Neural progenitor cell (in vitro differentiated cells): ENCODE measurements around the gene VWA8. TPM values are rescaled to one million over a fixed set of nuclear protein-coding genes. Genes with fewer than 3 reads are reported as not detected.
"Not testable (repeated sequence)": the region's sequence is repeated elsewhere in the genome, so short reads cannot be mapped to it uniquely, and the experiment has no call there.

Experiments used
- DNase-seq: peaks from one replicate; pipeline ENCODE4 v3.0.0-alpha.2; 2016; ENCODE audit warnings: low spot score
- H2AFZ ChIP-seq: fragments of 200-600 bp; sonication (generic); replicated peaks from 2 replicates; pipeline ENCODE4 v1.6.1; 2016; ENCODE audit warnings: antibody characterized with exemption
- H3F3A ChIP-seq: fragments of 200-600 bp; sonication (generic); 2 replicates; pipeline ENCODE4 v1.6.1; 2016; ENCODE audit warnings: antibody characterized with exemption, low read depth
- H3K27ac ChIP-seq: fragments of 200-600 bp; sonication (generic); 2 replicates; pipeline ENCODE4 v1.5.1; 2016; ENCODE audit warnings: mild to moderate bottlenecking
- H3K27me3 ChIP-seq: fragments of 200-600 bp; sonication (generic); 2 replicates; pipeline ENCODE4 v1.6.1; 2016; ENCODE audit warnings: mild to moderate bottlenecking, moderate library complexity
- H3K36me3 ChIP-seq: fragments of 200-600 bp; sonication (generic); 2 replicates; pipeline ENCODE4 v1.5.1; 2016
- H3K4me1 ChIP-seq: fragments of 200-600 bp; sonication (generic); 2 replicates; pipeline ENCODE4 v1.6.1; 2016; ENCODE audit warnings: mixed run types
- H3K4me2 ChIP-seq: fragments of 200-600 bp; sonication (generic); 2 replicates; pipeline ENCODE4 v1.6.1; 2016
- H3K4me3 ChIP-seq: fragments of 200-600 bp; sonication (generic); 2 replicates; pipeline ENCODE4 v1.5.1; 2016
- H3K79me2 ChIP-seq: fragments of 200-600 bp; sonication (generic); 2 replicates; pipeline ENCODE4 v1.6.1; 2016; ENCODE audit warnings: low read depth
- H3K9ac ChIP-seq: fragments of 200-600 bp; sonication (generic); 2 replicates; pipeline ENCODE4 v1.6.1; 2016
- H3K9me3 ChIP-seq: fragments of 200-600 bp; sonication (generic); 2 replicates; pipeline ENCODE4 v1.5.1; 2016; ENCODE audit warnings: low read depth
- H4K20me1 ChIP-seq: fragments of 200-600 bp; sonication (generic); 2 replicates; pipeline ENCODE4 v1.6.1; 2016; ENCODE audit warnings: low read depth
- H3K27ac Mint-ChIP-seq: 3 replicates; pipeline ENCODE4 v1.8.0; 2021; ENCODE audit warnings: mixed read lengths
- H3K27me3 Mint-ChIP-seq: 2 replicates; pipeline ENCODE4 v1.8.0; 2022; ENCODE audit warnings: low read depth, mild to moderate bottlenecking, inconsistent platforms, moderate library complexity, mixed read lengths; ENCODE audit not compliant: insufficient read depth
- H3K36me3 Mint-ChIP-seq: 3 replicates; pipeline ENCODE4 v1.8.0; 2021; ENCODE audit warnings: mixed read lengths
- H3K4me1 Mint-ChIP-seq: 3 replicates; pipeline ENCODE4 v1.8.0; 2021; ENCODE audit warnings: mixed read lengths
- H3K4me3 Mint-ChIP-seq: 3 replicates; pipeline ENCODE4 v1.8.0; 2021; ENCODE audit warnings: mild to moderate bottlenecking, moderate library complexity, mixed read lengths
- H3K9me3 Mint-ChIP-seq: 3 replicates; pipeline ENCODE4 v1.8.0; 2020; ENCODE audit warnings: mixed read lengths
- EZH2 ChIP-seq: fragments of 200-600 bp; sonication (generic); IDR thresholded peaks from 2 replicates; pipeline ENCODE4 v1.6.1; 2017; ENCODE audit warnings: antibody characterized with exemption, mild to moderate bottlenecking, moderate library complexity
- EZH2phosphoT487 ChIP-seq: fragments of 200-600 bp; sonication (generic); IDR thresholded peaks from 2 replicates; pipeline ENCODE4 v1.6.1; 2017; ENCODE audit warnings: antibody characterized with exemption
- total RNA-seq: library from RNA; depleted of rRNA; stranded (reverse); fragments of >200 nt; gene quantifications from 2 replicates; pipeline ENCODE4 v1.2.3, GENCODE V29; 2015; ENCODE audit warnings: low replicate concordance
- TF ChIP-seq, protein P1 (sequence below): fragments of 200-600 bp; sonication (generic); IDR thresholded peaks from 2 replicates; pipeline ENCODE4 v1.5.1; 2017; ENCODE audit warnings: antibody characterized with exemption, mild to moderate bottlenecking

Gene VWA8
- total RNA-seq, 1 donor from 2014 or later = 12.6 TPM

DNA sequence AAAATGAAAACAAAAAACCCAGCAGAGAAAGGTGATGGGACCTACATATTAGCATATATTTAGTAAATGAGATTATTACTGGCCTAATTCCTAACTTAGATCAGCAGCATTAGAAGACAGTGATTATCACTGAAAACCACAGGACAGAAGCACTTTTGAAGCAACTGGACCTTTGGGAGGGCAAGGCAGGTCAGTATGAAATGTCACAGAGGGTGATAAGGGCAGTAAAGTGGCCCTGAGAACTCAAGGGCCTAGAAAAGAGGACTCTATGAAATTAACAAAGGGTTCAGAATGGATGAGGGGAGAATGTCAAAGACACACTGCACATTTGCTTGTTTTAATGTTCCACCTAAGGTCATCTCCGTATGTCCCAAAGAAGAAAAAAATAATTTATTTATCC, 148.7 kb downstream of the VWA8 start:
- Histone ChIP-seq H3K4me2 (no peak overlapping the region), H3K4me1 (no peaks in the 10 kb centered on the region), H4K20me1 (no peaks in the 10 kb centered on the region), H3K4me3 (no peak overlapping the region), H3K9me3 (no peaks in the 10 kb centered on the region), H2AFZ (no peak overlapping the region), H3K9ac (no peak overlapping the region), H3F3A (no peaks in the 10 kb centered on the region), H3K36me3 (peaks cover 8% of the 10 kb centered on the region), H3K27ac (no peak overlapping the region), H3K79me2 (no peaks in the 10 kb centered on the region), H3K27me3 (no peaks in the 10 kb centered on the region)
- H3K36me3 Mint-ChIP-seq = peaks cover 25% of the 10 kb centered on the region
- H3K9me3 Mint-ChIP-seq = no peaks in the 10 kb centered on the region
- H3K4me3 Mint-ChIP-seq = no peak overlapping the region
- TF ChIP-seq, protein P1, sequence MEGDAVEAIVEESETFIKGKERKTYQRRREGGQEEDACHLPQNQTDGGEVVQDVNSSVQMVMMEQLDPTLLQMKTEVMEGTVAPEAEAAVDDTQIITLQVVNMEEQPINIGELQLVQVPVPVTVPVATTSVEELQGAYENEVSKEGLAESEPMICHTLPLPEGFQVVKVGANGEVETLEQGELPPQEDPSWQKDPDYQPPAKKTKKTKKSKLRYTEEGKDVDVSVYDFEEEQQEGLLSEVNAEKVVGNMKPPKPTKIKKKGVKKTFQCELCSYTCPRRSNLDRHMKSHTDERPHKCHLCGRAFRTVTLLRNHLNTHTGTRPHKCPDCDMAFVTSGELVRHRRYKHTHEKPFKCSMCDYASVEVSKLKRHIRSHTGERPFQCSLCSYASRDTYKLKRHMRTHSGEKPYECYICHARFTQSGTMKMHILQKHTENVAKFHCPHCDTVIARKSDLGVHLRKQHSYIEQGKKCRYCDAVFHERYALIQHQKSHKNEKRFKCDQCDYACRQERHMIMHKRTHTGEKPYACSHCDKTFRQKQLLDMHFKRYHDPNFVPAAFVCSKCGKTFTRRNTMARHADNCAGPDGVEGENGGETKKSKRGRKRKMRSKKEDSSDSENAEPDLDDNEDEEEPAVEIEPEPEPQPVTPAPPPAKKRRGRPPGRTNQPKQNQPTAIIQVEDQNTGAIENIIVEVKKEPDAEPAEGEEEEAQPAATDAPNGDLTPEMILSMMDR = no peak
- TF ChIP-seq EZH2phosphoT487 = no peak
- TF ChIP-seq EZH2 = no peak
- no peak overlapping the region for H3K27ac Mint-ChIP-seq
- no peaks in the 10 kb centered on the region for H3K4me1 Mint-ChIP-seq
- DNase-seq = no peak
- H3K27me3 Mint-ChIP-seq = no peaks in the 10 kb centered on the region

DNA sequence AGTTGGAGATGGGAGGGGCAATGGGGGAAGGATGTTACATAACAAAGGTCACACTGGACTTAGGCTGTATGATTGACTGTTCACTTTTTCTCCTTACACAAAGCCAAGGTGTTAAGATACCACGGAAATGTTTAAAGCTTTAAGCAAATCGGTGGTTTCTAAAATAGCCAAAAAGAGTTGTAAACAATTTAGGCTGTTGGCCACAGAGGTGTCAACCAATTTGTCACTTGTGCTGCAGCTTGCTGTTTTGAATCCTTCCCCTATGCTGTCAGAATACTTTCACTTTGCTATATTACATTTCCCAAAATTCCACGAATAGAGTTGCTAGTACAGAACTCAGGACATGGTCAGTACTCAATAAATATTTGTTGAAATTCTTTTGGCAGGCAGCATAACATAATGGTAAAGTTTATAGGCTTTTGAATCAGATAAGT, 149.3 kb downstream of the VWA8 start:
- Histone ChIP-seq H3F3A (no peaks in the 10 kb centered on the region), H3K9me3 (no peaks in the 10 kb centered on the region), H3K4me3 (no peak overlapping the region), H3K9ac (no peak overlapping the region), H3K36me3 (peaks cover 8% of the 10 kb centered on the region), H3K4me1 (no peaks in the 10 kb centered on the region), H4K20me1 (no peaks in the 10 kb centered on the region), H3K27ac (no peak overlapping the region), H2AFZ (no peak overlapping the region), H3K79me2 (no peaks in the 10 kb centered on the region), H3K27me3 (no peaks in the 10 kb centered on the region), H3K4me2 (no peak overlapping the region)
- no peak for DNase-seq
- TF ChIP-seq EZH2phosphoT487 = no peak
- TF ChIP-seq, protein P1 = no peak
- TF ChIP-seq EZH2 = no peak
- peaks cover 29% of the 10 kb centered on the region for H3K36me3 Mint-ChIP-seq
- no peaks in the 10 kb centered on the region for H3K27me3 Mint-ChIP-seq
- H3K4me3 Mint-ChIP-seq = no peak overlapping the region
- no peaks in the 10 kb centered on the region for H3K4me1 Mint-ChIP-seq
- no peak overlapping the region for H3K27ac Mint-ChIP-seq
- H3K9me3 Mint-ChIP-seq = no peaks in the 10 kb centered on the region

DNA sequence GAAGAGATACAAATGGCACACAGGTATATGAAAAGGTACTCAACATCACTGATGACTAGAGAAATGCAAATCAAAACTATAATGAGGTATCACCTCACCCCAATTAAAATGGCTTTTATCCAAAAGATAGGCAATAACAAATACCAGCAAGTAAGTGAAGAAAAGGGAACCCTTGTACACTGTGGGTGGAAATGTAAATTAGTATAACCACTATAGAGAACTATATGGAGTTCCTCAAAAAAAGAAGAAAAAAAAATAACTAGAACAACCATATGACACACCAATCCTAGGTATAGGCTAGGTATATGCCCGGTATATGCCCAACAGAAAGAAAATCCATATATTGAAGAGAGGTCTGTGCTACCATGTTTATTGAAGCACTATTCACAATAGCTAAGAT, 150.9 kb downstream of the VWA8 start:
- H4K20me1 ChIP-seq = no peaks in the 10 kb centered on the region
- no peak overlapping the region for H3K4me3 ChIP-seq
- no peak for DNase-seq
- no peaks in the 10 kb centered on the region for H3F3A ChIP-seq
- H3K4me1 ChIP-seq = no peaks in the 10 kb centered on the region
- no peaks in the 10 kb centered on the region for H3K9me3 ChIP-seq
- no peak overlapping the region for H3K4me2 ChIP-seq
- no peak for TF ChIP-seq EZH2
- no peak for TF ChIP-seq EZH2phosphoT487
- TF ChIP-seq, protein P1 = no peak
- H3K79me2 ChIP-seq = no peaks in the 10 kb centered on the region
- no peak overlapping the region for H2AFZ ChIP-seq
- H3K36me3 ChIP-seq = no peaks in the 10 kb centered on the region
- H3K4me1 Mint-ChIP-seq = no peaks in the 10 kb centered on the region
- peaks cover 24% of the 10 kb centered on the region for H3K36me3 Mint-ChIP-seq
- no peak overlapping the region for H3K27ac ChIP-seq
- no peaks in the 10 kb centered on the region for H3K9me3 Mint-ChIP-seq
- no peak overlapping the region for H3K4me3 Mint-ChIP-seq
- H3K27ac Mint-ChIP-seq = no peak overlapping the region
- no peaks in the 10 kb centered on the region for H3K27me3 Mint-ChIP-seq
- no peak overlapping the region for H3K9ac ChIP-seq
- no peaks in the 10 kb centered on the region for H3K27me3 ChIP-seq

DNA sequence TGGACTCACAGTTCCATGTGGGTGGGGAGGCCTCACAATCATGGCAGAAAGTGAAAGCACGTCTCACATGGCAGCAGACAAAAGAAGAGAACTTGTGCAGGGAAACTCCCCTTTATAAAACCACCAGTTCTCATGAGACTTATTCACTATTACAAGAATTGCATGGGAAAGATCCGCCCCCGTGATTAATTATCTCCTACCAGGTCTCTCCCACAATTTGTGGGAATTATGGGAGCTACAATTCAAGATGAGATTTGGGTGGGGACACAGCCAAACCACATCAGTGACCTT, 157.5 kb downstream of the VWA8 start:
- not testable (repeated sequence) for H3K4me1 ChIP-seq, H3K9me3 ChIP-seq, H3K27ac ChIP-seq, H3K27me3 Mint-ChIP-seq, DNase-seq, H3K4me3 ChIP-seq, H3K4me3 Mint-ChIP-seq, H3K27ac Mint-ChIP-seq, H3K9me3 Mint-ChIP-seq, H2AFZ ChIP-seq, H3K4me2 ChIP-seq, H3K27me3 ChIP-seq, H3K79me2 ChIP-seq, H3F3A ChIP-seq, H4K20me1 ChIP-seq, H3K36me3 ChIP-seq, H3K4me1 Mint-ChIP-seq, H3K9ac ChIP-seq
- H3K36me3 Mint-ChIP-seq = peaks cover 29% of the 10 kb centered on the region
